ENCODE results near the gene TTLL3.

The TTLL3 gene

GRCh38 chr3:9779721-9780457, 30.2 kb upstream of the TTLL3 start:
- no peak for ATAC-seq
- TF ChIP-seq SNAI2 (CRISPR knock-in tag; IDR thresholded peaks at IDR 0.05) = no peak
- TF ChIP-seq ZFP3 (CRISPR knock-in tag; IDR thresholded peaks at IDR 0.05) = no peak
- no peak for TF ChIP-seq CREB5 (CRISPR knock-in tag; IDR thresholded peaks at IDR 0.05; ENCODE audit: low read depth)
- TF ChIP-seq BACH2 (CRISPR knock-in tag; IDR thresholded peaks at IDR 0.05; ENCODE audit: borderline replicate concordance) = no peak
- TF ChIP-seq PPARA (CRISPR knock-in tag; IDR thresholded peaks at IDR 0.05; ENCODE audit: borderline replicate concordance) = no peak
- TF ChIP-seq ZNF8 (CRISPR knock-in tag; IDR thresholded peaks at IDR 0.05) = no peak
- TF ChIP-seq ARNTL (CRISPR knock-in tag; IDR thresholded peaks at IDR 0.05; ENCODE audit: borderline replicate concordance, low read depth) = no peak
- TF ChIP-seq TCF4 (CRISPR knock-in tag; IDR thresholded peaks at IDR 0.05; ENCODE audit: borderline replicate concordance) = no peak
- TF ChIP-seq PATZ1 (CRISPR knock-in tag; IDR thresholded peaks at IDR 0.05; ENCODE audit: borderline replicate concordance) = no peak
- no peak for TF ChIP-seq ZNF70 (CRISPR knock-in tag; IDR thresholded peaks at IDR 0.05)
- TF ChIP-seq CSRNP3 (CRISPR knock-in tag; IDR thresholded peaks at IDR 0.05) = no peak
- no peak for TF ChIP-seq TOX (CRISPR knock-in tag; IDR thresholded peaks at IDR 0.05; ENCODE audit: borderline replicate concordance)
- TF ChIP-seq ZNF565 (CRISPR knock-in tag; conservative IDR thresholded peaks at IDR 0.05; ENCODE audit: low read depth) = no peak
- TF ChIP-seq POU6F1 (CRISPR knock-in tag; IDR thresholded peaks at IDR 0.05; ENCODE audit: borderline replicate concordance, low read depth) = no peak
- no peak for TF ChIP-seq GLIS3 (CRISPR knock-in tag; IDR thresholded peaks at IDR 0.05)

GRCh38 chr3:9780458-9780812, 29.6 kb upstream of the TTLL3 start:
- TF ChIP-seq POU6F1 (CRISPR knock-in tag; IDR thresholded peaks at IDR 0.05; ENCODE audit: borderline replicate concordance, low read depth) (no peak), CSDC2 (CRISPR knock-in tag; IDR thresholded peaks at IDR 0.05) (no peak), GLIS3 (CRISPR knock-in tag; IDR thresholded peaks at IDR 0.05) (no peak), TCF4 (CRISPR knock-in tag; IDR thresholded peaks at IDR 0.05; ENCODE audit: borderline replicate concordance) (no peak), CSRNP3 (CRISPR knock-in tag; IDR thresholded peaks at IDR 0.05) (no peak), PATZ1 (CRISPR knock-in tag; IDR thresholded peaks at IDR 0.05; ENCODE audit: borderline replicate concordance) (no peak), ZNF565 (CRISPR knock-in tag; conservative IDR thresholded peaks at IDR 0.05; ENCODE audit: low read depth) (no peak), BACH2 (CRISPR knock-in tag; IDR thresholded peaks at IDR 0.05; ENCODE audit: borderline replicate concordance) (no peak), OSR1 (CRISPR knock-in tag; IDR thresholded peaks at IDR 0.05) (no peak), TOX (CRISPR knock-in tag; IDR thresholded peaks at IDR 0.05; ENCODE audit: borderline replicate concordance) (no peak), SNAI2 (CRISPR knock-in tag; IDR thresholded peaks at IDR 0.05) (no peak), PPARA (CRISPR knock-in tag; IDR thresholded peaks at IDR 0.05; ENCODE audit: borderline replicate concordance) (no peak), RARB (CRISPR knock-in tag; IDR thresholded peaks at IDR 0.05) (no peak), ZFP30 (CRISPR knock-in tag; IDR thresholded peaks at IDR 0.05) (no peak), ZNF70 (CRISPR knock-in tag; IDR thresholded peaks at IDR 0.05) (no peak), ESRRG (CRISPR knock-in tag; IDR thresholded peaks at IDR 0.05) (no peak), TSHZ2 (CRISPR knock-in tag; IDR thresholded peaks at IDR 0.05) (no peak), ZC3H10 (CRISPR knock-in tag; IDR thresholded peaks at IDR 0.05) (no peak)
- ATAC-seq = no peak
